Activated CD4-positive, alpha-beta T cell treated with anti-CD3 and anti-CD28 coated beads for 4 hours (primary cell): Measurements from ENCODE around the gene PLAU.
"Not testable (repeated sequence)": the region's sequence is repeated elsewhere in the genome, so short reads cannot be mapped to it uniquely, and the experiment has no call there.

Experiments used
- DNase-seq, 2 donors: peaks; one replicate each; pipeline ENCODE4 v3.0.0-alpha.2; 2020

PLAU gene

GRCh38 chr10:73876971-73877370 is 34.0 kb upstream of the PLAU start:
- DNase-seq, result no peak

GRCh38 chr10:73877533-73878160 is 33.3 kb upstream of the PLAU start:
- DNase-seq, result no peak

DNA sequence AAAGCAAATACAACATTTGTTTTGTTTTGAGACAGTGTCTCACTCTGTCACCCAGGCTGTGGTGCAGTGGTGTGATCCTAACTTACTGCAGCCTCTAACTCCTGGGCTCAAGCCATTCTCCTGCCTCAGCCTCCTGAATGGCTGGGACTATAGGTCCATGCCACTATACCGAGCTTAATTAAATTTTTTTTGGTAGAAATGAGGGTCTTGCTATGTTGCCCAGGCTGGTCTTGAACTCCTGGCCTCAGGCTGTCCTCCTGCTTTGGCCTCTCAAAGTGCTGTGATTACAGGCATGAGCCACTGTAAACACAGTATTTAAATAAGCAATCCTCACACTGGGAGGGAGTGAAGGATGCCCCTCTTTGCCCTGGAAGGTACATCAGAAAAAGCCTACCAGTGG is 32.6 kb upstream of the PLAU start:
- DNase-seq, result no peak

DNA sequence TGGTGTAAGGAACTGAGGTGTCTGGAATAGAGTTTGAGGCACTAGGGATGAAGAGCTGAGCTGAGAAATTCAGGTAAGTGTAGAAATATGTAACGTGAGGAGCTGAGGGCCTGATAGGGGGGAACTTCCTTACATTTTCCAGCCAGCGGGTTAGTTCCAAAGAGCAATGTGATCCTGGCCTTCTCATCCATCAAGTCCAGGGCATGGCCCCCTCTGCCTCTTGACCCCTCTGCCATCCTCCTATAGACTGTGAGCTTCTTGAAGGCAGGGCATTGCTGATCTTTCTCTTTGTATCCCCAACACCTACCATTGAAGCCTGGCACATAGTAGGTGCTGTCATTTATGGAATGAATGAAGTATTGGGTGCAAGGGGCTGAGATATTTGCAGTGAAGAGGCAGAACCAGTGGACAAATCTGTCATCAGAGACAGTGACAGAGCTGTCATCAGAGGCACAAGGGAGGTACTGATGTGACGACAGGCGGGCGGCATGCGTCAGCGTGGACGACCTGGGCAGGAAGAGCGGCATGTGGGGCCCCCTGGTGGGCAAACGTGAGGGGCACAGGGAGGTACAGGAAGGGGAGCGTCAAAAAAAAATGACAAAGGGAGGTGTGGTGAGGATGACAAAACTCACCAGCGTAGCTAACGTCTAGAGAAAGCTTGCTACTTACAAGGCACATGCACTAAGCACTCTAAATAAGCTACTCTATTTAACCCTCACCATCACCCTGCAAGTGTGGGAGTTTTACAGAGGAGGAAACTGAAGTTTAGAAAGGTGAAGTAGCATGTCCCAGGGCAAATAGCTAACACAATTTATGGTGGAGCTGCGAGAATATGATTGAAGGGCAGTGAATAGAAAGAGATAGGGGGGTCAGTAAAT is 31.4 kb upstream of the PLAU start:
- peak; percentile 92 to 95 for DNase-seq

DNA sequence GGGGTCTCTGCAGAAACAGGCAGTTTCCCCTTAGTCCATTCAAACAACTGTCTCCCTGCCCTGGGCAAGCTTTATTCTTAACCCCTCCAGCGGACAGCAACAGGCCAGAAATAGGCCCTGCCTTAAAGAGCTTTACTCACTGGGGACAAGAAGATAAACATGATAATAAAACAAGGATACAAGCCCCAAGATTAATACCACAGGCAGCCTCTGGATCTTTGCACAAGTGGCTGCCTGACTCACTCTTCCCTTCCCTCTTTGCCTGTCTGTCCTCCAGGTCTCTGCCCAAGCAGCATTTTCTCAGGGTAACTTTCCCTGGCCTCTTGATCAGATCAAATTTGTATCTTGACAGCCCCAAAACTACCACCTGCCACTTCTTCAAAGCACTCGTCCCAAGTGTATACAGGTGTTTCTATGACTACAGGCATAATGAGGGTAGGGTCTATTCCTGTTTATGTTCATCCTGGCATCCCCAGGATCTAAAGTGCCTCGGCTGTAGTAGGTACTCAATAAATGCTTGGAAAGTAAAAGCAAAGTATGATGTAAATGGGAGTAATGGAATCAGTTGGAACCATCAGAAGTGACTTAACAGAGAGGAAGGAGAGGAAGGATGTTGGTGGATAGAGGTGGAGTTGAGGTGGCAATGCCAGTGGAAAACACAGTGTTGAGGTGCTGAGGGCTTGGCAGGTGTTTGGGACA is 29.6 kb upstream of the PLAU start:
- DNase-seq, result no peak

- DNase-seq, result no peak
Observed at GRCh38 chr10:73884017-73884416, 26.9 kb upstream of the PLAU start.

GRCh38 chr10:73886085-73886529 is 24.8 kb upstream of the PLAU start:
- peak; percentile 69 to 74 for DNase-seq

DNA sequence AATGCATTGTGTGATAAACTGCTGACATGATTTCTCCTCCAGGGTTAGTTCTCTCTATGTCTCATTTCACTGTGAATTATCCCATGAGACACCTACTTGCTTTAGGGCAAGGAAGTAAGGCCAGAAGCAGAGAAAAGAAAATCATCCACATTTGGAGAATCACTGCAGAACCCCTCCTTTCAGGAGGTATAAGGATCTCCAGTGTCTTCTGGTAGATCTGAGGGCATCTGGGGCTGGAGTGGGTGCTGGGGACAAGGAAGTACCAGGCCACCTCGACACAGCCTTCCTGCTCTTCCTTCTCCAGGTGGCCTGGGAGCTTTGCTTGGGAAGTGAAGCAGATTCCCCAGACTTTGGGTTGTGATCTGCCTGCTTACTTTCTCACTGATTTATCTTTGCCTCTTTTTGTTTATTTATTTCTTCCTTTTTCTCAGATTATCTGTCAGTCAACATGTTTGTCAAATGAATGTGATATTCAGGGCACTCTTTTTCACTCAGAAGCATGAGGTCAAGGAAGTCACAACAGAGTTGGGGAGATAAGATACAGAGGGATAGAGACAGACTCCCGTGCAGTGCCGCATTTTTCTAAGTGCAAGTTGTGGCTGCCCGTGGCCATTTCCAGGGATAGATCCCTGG is 24.2 kb upstream of the PLAU start:
- no peak for DNase-seq

DNA sequence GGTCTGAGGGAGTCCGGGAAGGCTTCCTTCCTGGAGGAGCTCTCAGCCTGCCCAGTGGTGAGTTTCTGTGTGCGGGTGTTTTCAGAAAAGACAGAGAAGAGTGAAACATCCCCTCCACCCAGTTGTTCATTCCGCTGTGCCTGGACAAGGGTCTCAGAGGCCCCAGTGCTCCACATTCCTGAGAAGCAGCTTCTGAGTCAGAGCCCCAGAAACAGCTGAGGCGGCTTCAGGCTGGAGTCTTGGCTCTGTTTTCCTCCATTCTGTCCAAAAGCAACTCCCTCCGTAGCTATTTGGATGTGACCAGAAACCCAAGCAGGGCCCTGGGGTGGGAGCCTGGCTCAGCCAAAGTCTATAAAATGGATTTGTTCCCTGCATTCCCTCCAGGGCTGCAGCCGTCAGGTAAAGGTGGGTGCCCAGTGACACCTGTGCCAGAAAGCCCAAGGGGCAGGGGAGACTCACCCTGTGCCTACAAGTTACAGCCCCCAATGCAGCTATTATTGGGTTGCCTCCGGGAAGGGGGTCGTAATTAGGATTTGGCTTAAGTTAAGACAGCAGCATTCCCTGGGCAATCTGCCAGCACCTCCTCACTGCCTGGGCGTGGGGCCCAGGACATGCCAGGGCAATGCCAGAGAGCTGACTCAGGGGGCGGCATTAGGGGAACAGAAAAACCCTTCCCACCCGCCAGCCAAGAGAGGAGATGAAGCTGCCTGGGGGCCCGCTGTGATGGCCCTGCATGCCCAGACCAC is 23.5 kb upstream of the PLAU start:
- no peak for DNase-seq

- DNase-seq, result no peak
Observed at GRCh38 chr10:73888514-73888913, 22.4 kb upstream of the PLAU start.

GRCh38 chr10:73889014-73889413 is 21.9 kb upstream of the PLAU start:
- DNase-seq, result peak; percentile 21 to 32

DNA sequence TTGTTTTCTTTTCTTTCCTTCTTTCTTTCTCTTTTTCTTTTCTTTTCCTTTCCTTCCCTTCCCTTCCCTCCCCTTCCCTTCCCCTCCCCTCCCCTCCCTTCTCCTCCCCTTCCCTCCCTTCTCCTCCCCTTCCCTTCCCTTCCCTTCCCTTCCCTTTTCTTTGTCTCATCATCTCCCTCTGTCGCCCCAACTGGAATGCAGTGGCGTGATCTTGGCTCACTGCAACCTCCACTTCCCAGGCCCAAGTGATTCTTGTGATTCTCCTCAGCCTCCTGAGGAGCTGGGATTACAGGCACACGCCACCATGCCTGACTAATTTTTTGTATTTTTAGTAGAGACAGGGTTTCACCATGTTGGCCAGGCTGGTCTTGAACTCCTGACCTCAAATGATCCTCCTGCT is 21.5 kb upstream of the PLAU start:
- DNase-seq, result not testable (repeated sequence)

- DNase-seq, result no peak
Observed at GRCh38 chr10:73890261-73890660, 20.7 kb upstream of the PLAU start.

DNA sequence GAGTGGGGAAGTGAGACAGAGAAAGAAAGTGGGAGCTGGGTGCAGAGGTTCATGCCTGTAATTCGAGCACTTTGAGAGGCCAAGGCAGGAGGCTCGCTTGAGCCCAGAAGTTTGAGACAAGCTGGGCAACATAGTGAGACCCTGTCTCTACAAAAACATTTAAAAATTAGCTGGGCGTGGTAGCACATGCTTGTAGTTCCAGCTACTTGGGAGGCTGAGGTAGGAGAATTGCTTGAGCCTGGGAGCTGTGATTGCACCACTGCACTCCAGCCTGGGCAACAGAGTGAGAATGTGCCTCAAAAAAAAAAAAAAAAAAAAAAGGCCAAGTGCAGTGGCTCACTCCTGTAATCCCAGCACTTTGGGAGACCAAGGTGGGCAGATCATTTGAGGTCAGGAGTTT is 20.1 kb upstream of the PLAU start:
- DNase-seq, result not testable (repeated sequence)

DNA sequence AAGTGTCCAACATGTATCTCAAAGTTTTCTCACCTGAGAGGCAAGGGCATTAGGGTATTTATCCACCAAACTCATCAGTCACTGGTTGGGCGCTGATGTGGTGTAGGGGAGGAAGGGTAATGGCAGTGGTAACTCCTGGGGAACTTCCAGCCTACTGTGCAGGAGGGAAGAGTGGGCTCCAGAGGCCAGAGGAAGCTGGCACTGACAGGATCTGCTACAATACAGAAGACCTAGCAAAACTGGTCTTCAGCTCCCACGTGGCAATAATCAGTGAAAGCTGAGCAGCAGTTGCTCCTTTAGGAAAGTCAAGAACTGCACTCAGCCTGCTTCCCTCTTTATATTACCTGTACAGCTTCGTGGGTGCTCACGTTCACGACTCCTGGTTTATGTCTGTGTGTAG is 19.4 kb upstream of the PLAU start:
- no peak for DNase-seq

DNA sequence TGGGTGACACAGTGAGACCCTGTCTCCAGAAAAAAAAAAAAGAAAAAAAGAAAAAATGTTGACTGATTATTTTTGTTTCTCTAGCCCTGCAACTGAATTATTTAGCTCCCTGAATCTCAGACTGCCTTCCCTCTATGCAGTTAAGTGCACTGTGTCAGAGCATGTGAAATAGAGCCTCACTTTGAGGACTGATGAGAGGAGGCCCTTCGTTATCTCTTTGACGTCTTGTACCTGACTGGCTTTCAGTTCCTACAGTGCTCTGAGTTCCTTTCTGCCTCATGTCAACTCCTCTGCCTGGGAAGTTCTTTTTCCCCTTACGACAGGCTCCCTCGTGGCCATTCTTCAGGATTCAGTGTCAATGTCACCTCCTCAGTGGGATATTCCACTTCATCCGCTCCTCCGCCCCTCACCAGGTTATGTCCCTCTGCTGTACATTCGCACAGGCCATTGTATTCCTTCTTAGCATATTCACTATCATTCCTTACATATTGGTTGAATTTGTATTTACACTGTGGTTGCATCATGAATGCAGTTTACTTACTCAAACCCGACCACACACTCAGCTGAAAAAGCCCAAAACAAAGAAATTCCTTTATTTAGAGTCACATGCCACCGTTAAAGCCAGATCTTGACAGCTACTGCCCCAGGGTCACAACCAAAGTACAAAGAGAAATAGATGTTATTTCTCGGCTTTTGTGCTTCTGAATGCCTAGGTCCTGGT is 18.5 kb upstream of the PLAU start:
- no peak for DNase-seq

- DNase-seq, result no peak
Observed at GRCh38 chr10:73893426-73893825, 17.5 kb upstream of the PLAU start.

GRCh38 chr10:73894245-73894971 is 16.5 kb upstream of the PLAU start:
- peak in 1 of 2 donors; percentile 13 for DNase-seq

DNA sequence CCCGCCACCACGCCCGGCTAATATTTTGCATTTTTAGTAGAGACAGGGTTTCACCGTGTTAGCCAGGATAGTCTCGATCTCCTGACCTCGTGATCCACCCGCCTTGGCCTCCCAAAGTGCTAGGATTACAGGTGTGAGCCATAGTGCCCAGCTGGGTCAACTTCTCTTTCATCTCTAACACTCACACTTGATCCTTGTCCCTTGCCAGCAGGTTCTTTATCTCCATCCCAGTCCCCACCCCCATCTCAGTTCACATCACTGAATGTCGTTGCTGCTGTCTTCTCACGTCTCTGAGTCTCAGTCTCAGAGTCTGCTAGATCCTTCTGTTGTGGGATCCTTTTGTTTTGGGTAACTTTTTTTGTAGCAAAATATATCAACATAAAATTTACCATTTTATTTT is 15.6 kb upstream of the PLAU start:
- not testable (repeated sequence) for DNase-seq

- DNase-seq, result no peak
Observed at GRCh38 chr10:73897693-73898092, 13.2 kb upstream of the PLAU start.
